ENCODE results near the gene DFFA.

DNA sequence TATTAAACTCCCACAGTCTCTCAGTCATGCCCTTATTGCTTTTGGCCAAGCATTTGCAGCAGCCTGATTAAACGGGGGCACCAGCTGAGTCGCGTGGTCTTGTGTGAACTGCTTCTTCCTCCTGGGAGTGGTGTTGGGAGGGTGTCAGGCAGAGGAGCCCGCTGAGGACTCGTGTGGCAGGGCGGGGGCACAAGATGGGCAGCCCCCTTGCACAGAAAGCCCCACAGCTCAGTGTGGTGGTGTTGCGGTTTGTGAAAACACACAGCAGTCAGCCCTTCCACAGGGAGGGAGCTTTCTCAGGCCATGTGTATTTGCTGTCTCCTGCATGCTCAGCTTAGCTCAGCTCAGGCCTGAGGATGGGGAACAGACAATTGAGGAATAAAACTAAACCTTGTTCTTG lies 24.8 kb upstream of the DFFA start:
- TF ChIP-seq EZH2 (IDR thresholded peaks at IDR 0.05; ENCODE audit: borderline replicate concordance, low read depth, low read length, severe bottlenecking) (no peak), POLR2A (IDR thresholded peaks at IDR 0.05; ENCODE audit: low read depth, low read length) (no peak)
- TF ChIP-seq, protein P1, sequence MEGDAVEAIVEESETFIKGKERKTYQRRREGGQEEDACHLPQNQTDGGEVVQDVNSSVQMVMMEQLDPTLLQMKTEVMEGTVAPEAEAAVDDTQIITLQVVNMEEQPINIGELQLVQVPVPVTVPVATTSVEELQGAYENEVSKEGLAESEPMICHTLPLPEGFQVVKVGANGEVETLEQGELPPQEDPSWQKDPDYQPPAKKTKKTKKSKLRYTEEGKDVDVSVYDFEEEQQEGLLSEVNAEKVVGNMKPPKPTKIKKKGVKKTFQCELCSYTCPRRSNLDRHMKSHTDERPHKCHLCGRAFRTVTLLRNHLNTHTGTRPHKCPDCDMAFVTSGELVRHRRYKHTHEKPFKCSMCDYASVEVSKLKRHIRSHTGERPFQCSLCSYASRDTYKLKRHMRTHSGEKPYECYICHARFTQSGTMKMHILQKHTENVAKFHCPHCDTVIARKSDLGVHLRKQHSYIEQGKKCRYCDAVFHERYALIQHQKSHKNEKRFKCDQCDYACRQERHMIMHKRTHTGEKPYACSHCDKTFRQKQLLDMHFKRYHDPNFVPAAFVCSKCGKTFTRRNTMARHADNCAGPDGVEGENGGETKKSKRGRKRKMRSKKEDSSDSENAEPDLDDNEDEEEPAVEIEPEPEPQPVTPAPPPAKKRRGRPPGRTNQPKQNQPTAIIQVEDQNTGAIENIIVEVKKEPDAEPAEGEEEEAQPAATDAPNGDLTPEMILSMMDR (IDR thresholded peaks at IDR 0.05; ENCODE audit: extremely low read depth in 1 of 2, insufficient read depth in 1 of 2, low read depth in 1 of 2, low read length in 2 of 2): no peak
